SK-N-SH treated with all-trans-retinoic acid at 6 μM for 48 hours (cell line): Measurements from ENCODE around the gene CEP152.

Experiments
- ATAC-seq: fragments of 200-7000 bp; cut with Tn5 transposase; 3 replicates; pipeline ENCODE4 v1.9.1; 2020; ENCODE audit warnings: mild to moderate bottlenecking, moderate library complexity
- ARNTL ChIP-seq: fragments of 450-650 bp; formaldehyde crosslinking; IDR thresholded peaks from 2 replicates; pipeline ENCODE4 v1.5.0; 2020; ENCODE audit warnings: low read depth, mild to moderate bottlenecking, moderate library complexity, borderline replicate concordance
- BACH2 ChIP-seq: fragments of 250-450 bp; sonication (Bioruptor Pico); IDR thresholded peaks from 2 replicates; pipeline ENCODE4 v1.9.0; 2021; ENCODE audit warnings: mild to moderate bottlenecking, borderline replicate concordance
- CSDC2 ChIP-seq: fragments of 250-450 bp; sonication (Bioruptor Pico); IDR thresholded peaks from 2 replicates; pipeline ENCODE4 v1.5.0; 2020; ENCODE audit warnings: mild to moderate bottlenecking, moderate library complexity
- CSRNP3 ChIP-seq: fragments of 250-450 bp; sonication (Bioruptor Pico); IDR thresholded peaks from 2 replicates; pipeline ENCODE4 v1.5.1; 2021; ENCODE audit warnings: mild to moderate bottlenecking, moderate library complexity
- ESRRG ChIP-seq: fragments of 250-450 bp; sonication (Bioruptor Pico); IDR thresholded peaks from 2 replicates; pipeline ENCODE4 v1.6.1; 2021; ENCODE audit warnings: mild to moderate bottlenecking
- GLIS3 ChIP-seq: fragments of 250-450 bp; sonication (Bioruptor Pico); IDR thresholded peaks from 2 replicates; pipeline ENCODE4 v1.5.0; 2020; ENCODE audit warnings: mild to moderate bottlenecking, moderate library complexity
- ISL1 ChIP-seq: fragments of 250-450 bp; sonication (Bioruptor Pico); IDR thresholded peaks from 2 replicates; pipeline ENCODE4 v2.1.2; 2022; ENCODE audit warnings: mild to moderate bottlenecking, moderate library complexity
- OSR1 ChIP-seq: fragments of 250-450 bp; sonication (Bioruptor Pico); IDR thresholded peaks from 2 replicates; pipeline ENCODE4 v1.8.0; 2022; ENCODE audit warnings: moderate library complexity, mild to moderate bottlenecking, inconsistent platforms
- PPARA ChIP-seq: fragments of 250-450 bp; sonication (Bioruptor Pico); IDR thresholded peaks from 2 replicates; pipeline ENCODE4 v1.5.0; 2020; ENCODE audit warnings: mild to moderate bottlenecking, borderline replicate concordance
- RARB ChIP-seq: fragments of 250-450 bp; sonication (Bioruptor Pico); IDR thresholded peaks from 2 replicates; pipeline ENCODE4 v1.8.0; 2021; ENCODE audit warnings: mild to moderate bottlenecking, moderate library complexity
- SNAI2 ChIP-seq: fragments of 250-450 bp; sonication (Bioruptor Pico); IDR thresholded peaks from 2 replicates; pipeline ENCODE4 v1.5.0; 2020; ENCODE audit warnings: mild to moderate bottlenecking, moderate library complexity
- TCF4 ChIP-seq: fragments of 250-450 bp; sonication (Bioruptor Pico); IDR thresholded peaks from 2 replicates; pipeline ENCODE4 v1.8.0; 2021; ENCODE audit warnings: mild to moderate bottlenecking, moderate library complexity, borderline replicate concordance
- TOX ChIP-seq: fragments of 250-450 bp; sonication (Bioruptor Pico); IDR thresholded peaks from 2 replicates; pipeline ENCODE4 v1.8.0; 2021; ENCODE audit warnings: mild to moderate bottlenecking, moderate library complexity, borderline replicate concordance
- TSHZ2 ChIP-seq: fragments of 250-450 bp; sonication (Bioruptor Pico); IDR thresholded peaks from 2 replicates; pipeline ENCODE4 v1.5.0; 2020; ENCODE audit warnings: mild to moderate bottlenecking, moderate library complexity
- ZC3H10 ChIP-seq: fragments of 250-450 bp; sonication (Bioruptor Pico); IDR thresholded peaks from 2 replicates; pipeline ENCODE4 v1.5.1; 2021; ENCODE audit warnings: mild to moderate bottlenecking, moderate library complexity
- ZFP3 ChIP-seq: fragments of 250-450 bp; sonication (Bioruptor Pico); IDR thresholded peaks from 2 replicates; pipeline ENCODE4 v1.5.0; 2020; ENCODE audit warnings: mild to moderate bottlenecking, moderate library complexity
- ZFP30 ChIP-seq: fragments of 450-650 bp; formaldehyde crosslinking; IDR thresholded peaks from 2 replicates; pipeline ENCODE4 v1.5.0; 2022; ENCODE audit warnings: mild to moderate bottlenecking, moderate library complexity
- ZNF565 ChIP-seq: fragments of 450-650 bp; formaldehyde crosslinking; conservative IDR thresholded peaks from 2 replicates; pipeline ENCODE4 v1.5.0; 2020; ENCODE audit warnings: low read depth, mild to moderate bottlenecking, moderate library complexity
- ZNF70 ChIP-seq: fragments of 450-650 bp; formaldehyde crosslinking; IDR thresholded peaks from 2 replicates; pipeline ENCODE4 v1.5.0; 2020; ENCODE audit warnings: mild to moderate bottlenecking, moderate library complexity
- ZNF8 ChIP-seq: fragments of 450-650 bp; formaldehyde crosslinking; IDR thresholded peaks from 2 replicates; pipeline ENCODE4 v1.5.0; 2020; ENCODE audit warnings: mild to moderate bottlenecking, moderate library complexity
- TF ChIP-seq, protein P1 (sequence below): fragments of 250-450 bp; sonication (Bioruptor Pico); IDR thresholded peaks from 2 replicates; pipeline ENCODE4 v1.8.0; 2021; ENCODE audit warnings: low read depth, mild to moderate bottlenecking, moderate library complexity, borderline replicate concordance

The CEP152 gene

GRCh38 chr15:48828906-48829305, 18.0 kb upstream of the CEP152 start:
- no peak for ATAC-seq
- TF ChIP-seq ZC3H10 (CRISPR knock-in tag) (no peak), TCF4 (CRISPR knock-in tag) (no peak), ZNF8 (CRISPR knock-in tag) (no peak), PPARA (CRISPR knock-in tag) (no peak), ZNF565 (no peak), ZNF70 (CRISPR knock-in tag) (no peak), ISL1 (CRISPR knock-in tag) (no peak), ESRRG (no peak), ZFP3 (no peak), CSDC2 (no peak), GLIS3 (CRISPR knock-in tag) (no peak), ARNTL (CRISPR knock-in tag) (no peak), OSR1 (no peak), CSRNP3 (CRISPR knock-in tag) (no peak), BACH2 (CRISPR knock-in tag) (no peak), RARB (CRISPR knock-in tag) (no peak)
- TF ChIP-seq, protein P1, sequence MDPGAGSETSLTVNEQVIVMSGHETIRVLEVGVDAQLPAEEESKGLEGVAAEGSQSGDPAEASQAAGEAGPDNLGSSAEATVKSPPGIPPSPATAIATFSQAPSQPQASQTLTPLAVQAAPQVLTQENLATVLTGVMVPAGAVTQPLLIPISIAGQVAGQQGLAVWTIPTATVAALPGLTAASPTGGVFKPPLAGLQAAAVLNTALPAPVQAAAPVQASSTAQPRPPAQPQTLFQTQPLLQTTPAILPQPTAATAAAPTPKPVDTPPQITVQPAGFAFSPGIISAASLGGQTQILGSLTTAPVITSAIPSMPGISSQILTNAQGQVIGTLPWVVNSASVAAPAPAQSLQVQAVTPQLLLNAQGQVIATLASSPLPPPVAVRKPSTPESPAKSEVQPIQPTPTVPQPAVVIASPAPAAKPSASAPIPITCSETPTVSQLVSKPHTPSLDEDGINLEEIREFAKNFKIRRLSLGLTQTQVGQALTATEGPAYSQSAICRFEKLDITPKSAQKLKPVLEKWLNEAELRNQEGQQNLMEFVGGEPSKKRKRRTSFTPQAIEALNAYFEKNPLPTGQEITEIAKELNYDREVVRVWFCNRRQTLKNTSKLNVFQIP (CRISPR knock-in tag) = no peak

DNA sequence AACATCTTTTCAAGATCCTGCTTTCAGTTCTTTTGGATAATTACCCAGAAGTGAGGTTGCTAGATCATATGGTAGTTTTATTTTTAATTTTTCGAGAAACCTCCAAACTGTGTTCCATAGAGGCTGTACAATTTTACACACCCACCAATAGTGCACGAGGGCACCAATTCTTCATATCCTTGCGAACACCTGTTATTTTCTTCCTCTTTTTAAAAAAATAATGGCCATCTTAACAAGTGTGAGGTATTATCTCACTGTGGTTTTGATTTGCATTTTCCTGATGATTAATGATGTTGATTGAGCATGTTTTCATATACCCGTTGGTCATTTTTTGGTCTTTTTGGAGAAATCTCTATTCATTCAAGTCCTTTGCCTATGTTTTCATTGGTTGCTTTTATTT, 17.6 kb upstream of the CEP152 start:
- ATAC-seq = no peak
- no peak for TF ChIP-seq SNAI2 (CRISPR knock-in tag)
- no peak for TF ChIP-seq TOX
- TF ChIP-seq, protein P1 (CRISPR knock-in tag) = no peak

- TF ChIP-seq TSHZ2 (CRISPR knock-in tag) (no peak), ZFP30 (CRISPR knock-in tag) (no peak), ESRRG (no peak), TOX (no peak), CSRNP3 (CRISPR knock-in tag) (no peak), PPARA (CRISPR knock-in tag) (no peak)
- no peak for ATAC-seq
Observed at GRCh38 chr15:48825075-48825474, 14.2 kb upstream of the CEP152 start.

DNA sequence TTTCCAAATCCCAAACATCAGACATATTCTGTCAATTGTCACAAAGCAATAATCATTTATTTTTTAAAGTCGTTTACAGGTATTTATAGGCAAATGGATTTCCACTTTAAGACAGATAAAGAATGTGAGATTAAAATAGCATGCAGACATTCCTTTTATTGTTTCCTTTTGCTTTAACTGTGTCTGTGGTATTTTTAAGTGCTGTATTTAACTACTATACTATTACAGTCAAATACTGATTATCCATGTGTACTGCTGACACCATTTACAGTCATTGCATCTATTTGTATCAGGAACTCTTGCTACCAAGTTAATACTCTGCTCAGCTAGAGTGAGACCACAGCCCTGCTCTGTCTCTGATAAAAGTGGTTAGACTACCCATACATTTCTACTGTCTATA, 12.8 kb upstream of the CEP152 start:
- TF ChIP-seq ZFP30 (CRISPR knock-in tag) (no peak), ISL1 (CRISPR knock-in tag) (no peak), ZNF70 (CRISPR knock-in tag) (no peak), ZNF8 (CRISPR knock-in tag) (no peak)
- no peak; the same call in none of the 3 replicates for ATAC-seq
